ENCODE measurements around the gene HLA-DPB1.
"Not testable (repeated sequence)": the region's sequence is repeated elsewhere in the genome, so short reads cannot be mapped to it uniquely, and the experiment has no call there.

HLA-DPB1 gene

GRCh38 chr6:33072508-33073100 lies 3.2 kb upstream of the HLA-DPB1 start:
- DNase-seq: no peak

DNA sequence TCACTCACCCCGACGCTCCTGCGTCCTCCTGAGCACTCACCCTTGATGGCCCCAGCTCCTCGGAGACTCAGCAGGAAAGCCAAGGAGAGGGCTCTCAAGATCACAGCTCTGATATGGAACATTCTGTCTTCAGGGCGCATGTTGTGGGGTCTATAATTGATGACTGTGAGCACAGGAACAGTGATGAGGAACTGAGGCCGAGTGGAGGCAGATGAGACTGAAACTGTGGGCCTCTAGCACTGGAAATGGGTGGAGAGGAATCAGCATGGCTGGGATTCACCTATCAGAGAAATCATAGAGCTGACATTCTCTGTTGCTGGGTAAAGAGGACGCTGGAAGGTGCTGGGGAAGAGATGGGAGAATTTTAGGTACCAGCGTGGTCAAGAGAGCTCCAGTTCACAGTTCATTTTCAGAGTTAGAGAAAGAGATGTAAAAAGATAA lies 2.3 kb upstream of the HLA-DPB1 start, which contains the start of gene HLA-DPA1:
Gene HLA-DPA1 (minus strand): TSS at position 219 of the 441 bp plus-strand sequence.
- no peak for DNase-seq

DNA sequence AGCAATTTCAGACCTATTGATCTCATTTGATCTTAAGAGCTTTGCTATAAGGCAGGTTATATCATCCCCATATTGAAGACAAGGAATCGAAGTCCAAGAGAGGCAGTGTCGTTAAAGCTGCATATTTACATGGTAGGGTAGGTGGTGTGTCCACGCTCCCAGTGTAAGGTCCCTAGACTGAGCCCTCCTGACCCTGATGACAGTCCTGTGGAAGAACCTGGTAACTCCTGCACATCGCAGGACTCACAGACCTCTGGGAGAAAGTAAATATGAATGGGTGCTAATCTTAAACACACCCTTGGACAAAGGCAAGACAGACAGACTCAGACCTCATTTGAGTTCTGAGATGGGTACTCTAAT lies 602 bp upstream of the HLA-DPB1 start:
- DNase-seq: no peak

- DNase-seq: no peak
These were observed 680 bp downstream of the HLA-DPB1 start for GRCh38 chr6:33076406-33076934.

DNA sequence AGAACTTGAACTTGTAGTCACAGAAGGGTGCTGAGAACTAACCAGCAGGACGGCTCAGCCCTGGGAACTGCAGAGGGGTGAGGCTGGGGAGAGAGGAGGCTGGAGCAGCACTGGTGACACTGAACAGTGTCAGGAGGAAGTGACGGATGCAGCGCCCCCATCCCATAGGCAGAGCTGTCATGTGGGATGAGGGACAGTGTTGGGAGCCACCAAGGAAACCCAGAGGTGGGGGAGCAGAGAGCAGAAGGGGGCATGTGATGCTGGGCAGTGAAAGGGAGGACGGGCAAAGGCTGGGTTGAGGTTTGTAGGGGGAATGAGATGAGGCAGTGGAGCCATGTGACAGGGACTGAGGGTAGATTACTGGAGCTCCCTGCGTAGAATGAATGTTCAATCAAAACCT lies 2.1 kb downstream of the HLA-DPB1 start:
- no peak for DNase-seq

- DNase-seq: no peak
These were observed 2.7 kb downstream of the HLA-DPB1 start for GRCh38 chr6:33078442-33078841.

DNA sequence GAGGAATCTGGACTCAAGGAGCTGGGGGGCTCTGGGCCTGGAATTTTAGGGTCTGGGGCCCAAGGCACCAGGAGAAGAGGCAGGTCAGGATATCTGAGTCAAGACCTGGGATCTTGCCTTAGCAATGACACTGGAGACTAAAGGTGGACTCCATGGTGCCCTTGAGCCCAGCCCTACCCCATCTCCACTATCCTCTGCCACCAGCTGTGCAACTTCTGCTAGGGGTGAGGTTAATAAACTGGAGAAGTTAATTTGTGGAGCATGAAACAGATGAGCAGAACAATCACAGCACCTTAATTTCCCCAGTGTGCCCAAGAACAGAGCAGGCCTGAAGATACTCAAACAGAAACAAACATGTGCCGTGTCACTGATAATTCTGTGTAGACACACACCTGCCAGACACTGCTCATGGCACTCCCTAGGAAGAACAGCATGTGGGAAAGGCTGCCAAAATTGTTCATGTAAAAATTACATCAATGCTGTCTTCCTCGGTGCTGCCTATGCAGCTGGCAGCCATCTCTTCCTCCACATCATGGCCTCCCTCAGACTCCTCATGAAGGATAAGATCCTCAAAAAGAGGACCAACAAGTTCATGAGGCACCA lies 3.2 kb downstream of the HLA-DPB1 start:
- DNase-seq: no peak

DNA sequence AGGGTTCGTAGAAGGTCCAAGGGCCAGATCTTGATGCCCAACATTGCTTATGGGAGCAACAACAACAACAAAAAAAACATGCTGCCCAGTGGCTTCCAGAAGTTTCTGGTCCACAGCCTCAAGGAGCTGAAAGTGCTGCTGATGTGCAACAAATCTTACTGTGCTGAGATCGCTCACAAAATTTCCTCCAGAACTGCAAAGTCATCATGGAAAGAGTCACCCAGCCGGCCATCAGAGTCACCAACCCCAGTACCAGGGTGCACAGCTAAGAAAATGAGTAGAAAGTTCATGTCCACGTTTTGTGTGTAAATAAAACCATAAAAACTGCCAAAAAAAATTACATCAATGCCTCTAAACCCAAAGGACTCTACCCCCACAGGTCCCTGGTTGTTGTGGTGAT lies 3.8 kb downstream of the HLA-DPB1 start:
- no peak for DNase-seq

GRCh38 chr6:33080127-33081089 lies 4.6 kb downstream of the HLA-DPB1 start:
- DNase-seq: no peak

DNA sequence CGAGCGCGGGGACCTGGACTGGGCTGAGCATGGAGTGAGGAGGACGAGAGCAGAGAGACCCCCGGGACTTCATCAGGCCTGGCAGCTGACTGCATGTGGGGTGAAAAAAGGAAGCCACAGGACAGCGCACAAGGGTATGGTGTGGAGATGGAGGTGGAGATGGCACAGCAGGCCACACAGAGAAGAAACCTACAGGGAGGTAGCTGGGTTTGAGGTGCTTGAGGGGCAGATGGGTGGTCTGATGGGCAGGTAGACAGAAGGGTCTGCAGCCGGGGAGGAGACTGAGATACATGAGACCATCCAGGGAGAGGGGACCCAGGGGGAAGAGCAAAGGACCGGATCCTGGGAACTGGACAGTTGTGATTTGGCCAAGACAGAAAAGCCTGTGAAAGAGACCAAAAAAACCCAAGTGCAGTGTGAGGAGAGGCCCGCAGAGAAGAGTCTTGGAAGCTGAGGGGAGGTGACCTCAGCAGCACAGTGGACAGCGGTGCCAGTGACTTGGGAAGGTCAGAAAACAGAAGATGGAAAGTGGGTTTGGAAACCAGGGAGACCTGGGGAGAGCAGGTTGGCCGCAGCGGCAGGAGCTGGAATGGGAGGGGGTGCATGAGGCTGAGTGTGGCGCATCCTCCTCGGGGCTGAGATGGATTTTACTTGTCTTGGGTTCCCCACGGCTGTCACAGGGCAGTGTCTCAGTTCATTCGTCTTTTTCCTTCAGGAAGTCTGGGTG lies 5.5 kb downstream of the HLA-DPB1 start:
- DNase-seq: no peak

DNA sequence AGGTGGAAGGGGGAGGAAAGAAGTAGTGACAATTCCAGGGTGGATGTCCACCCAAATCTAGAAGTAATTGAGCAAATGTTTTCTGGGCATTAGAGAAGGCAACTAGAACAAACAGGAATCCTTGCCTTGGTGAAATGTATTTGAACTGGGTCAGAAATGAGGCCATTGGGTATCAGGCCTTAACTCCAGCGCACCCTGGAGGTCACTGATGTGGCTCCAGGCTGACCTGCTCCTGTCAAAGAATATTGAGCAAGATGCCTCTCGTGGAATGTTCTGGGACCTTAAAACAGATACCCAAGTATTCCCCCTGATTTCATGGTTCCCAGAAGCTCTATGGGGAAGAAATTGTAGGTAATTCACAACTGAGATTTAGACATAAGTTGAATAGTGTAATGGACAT lies 6.9 kb downstream of the HLA-DPB1 start:
- no peak for DNase-seq

DNA sequence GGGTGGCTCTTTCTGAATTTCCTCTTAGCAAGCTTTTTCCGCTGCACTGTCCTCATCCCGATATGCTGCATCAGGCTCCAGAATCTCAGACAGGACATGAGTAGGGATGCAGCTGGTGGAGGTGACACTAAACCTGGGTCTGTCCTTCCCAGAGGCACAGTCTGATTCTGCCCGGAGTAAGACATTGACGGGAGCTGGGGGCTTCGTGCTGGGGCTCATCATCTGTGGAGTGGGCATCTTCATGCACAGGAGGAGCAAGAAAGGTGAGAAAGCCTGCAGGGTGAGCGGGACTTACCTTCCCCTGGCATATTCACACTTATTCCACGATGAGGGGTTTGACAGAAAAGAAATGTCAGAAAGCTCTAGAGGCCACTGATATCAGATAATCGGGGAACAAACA lies 9.8 kb downstream of the HLA-DPB1 start:
- DNase-seq: no peak

- DNase-seq: no peak
These were observed 12.6 kb downstream of the HLA-DPB1 start for GRCh38 chr6:33088258-33088930.

- no peak for DNase-seq
These were observed 13.3 kb downstream of the HLA-DPB1 start for GRCh38 chr6:33088931-33089620.

DNA sequence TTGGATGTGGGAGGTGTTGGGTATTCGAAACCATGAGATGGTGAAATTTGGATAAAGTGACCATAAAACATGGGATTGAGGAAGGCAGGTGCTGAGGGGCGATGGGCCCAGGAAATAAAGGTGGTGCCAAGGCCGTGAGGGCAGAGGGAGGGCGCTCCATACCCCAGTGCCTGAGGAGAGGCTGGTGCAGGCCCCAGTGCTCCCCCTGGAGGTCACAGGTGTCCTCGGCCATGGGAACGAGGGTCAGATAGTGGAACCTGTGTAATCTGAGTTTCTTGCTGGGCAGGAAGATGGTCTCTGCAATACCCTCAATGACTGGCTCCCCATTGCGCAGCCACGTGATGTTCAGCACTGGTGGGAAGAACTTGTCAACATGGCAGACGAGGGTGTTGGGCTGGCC lies 16.2 kb downstream of the HLA-DPB1 start:
- no peak for DNase-seq

DNA sequence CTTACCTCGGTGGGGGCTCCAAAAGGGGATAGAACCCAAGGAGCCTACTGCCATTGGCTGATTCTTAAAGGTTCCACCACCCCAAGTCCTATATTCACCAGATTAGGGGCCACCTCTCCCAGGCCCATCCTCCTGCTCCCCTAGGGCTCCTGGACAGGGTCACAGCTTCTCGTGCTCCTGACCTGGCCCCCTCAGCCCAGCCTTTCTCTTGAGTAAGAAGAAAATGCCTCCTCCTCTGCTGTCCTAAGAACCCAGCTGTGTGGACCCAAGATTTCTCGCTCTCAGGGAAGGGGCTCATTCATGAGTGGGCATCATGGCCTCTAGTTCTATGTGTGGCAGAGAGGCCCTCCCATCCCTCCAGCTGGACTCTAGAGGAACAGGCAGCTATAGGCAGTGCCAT lies 16.6 kb downstream of the HLA-DPB1 start:
- no peak for DNase-seq

DNA sequence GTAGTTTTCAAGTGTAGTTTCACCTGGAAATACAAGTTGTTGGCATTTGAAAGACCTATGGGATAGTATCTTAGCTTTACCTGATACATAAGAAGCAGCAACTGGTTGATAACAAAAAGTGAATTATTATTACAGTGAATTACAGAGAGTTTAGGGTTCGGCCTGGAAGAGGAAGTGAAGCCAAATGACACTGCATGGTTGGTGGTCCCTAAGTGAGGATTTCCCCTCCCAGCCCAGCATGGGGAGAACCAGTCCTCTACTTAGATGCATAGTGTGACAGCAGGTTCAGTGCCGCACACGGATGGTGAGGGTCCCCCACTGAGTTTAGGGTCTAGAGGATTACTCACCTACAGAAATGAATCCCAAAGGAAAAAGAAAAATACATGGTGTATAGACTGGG lies 18.1 kb downstream of the HLA-DPB1 start:
- no peak for DNase-seq

GRCh38 chr6:33095681-33096080 lies 19.9 kb downstream of the HLA-DPB1 start:
- no peak for DNase-seq

DNA sequence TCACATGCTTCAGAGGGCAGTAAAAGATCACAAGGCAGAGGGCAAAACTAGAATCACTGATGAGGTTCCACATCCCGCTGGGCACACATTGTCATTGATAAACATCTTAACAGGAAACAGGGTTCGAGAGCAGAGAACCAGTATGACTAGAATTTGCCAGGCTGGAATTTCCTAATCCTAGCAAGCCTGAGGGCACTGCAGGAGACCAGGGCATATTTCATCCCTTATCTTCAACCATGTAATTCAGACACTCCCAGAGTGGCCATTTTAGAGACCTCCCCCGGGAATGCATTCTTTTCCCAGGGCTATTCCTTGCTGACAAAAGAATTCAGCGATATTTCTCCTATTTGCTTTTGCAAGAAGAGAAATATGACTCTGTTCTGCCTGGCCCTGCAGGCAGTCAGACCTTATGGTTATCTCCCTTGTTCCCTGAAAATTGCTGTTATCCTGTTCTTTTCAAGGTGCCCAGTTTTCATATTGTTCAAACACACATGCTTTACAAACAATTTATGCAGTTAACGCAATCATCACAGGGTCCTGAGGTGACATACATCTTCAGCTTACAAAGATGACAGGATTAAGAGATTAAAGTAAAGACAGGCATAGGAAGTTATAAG lies 25.4 kb downstream of the HLA-DPB1 start:
- not testable (repeated sequence) for DNase-seq

GRCh38 chr6:33103776-33104175 lies 28.0 kb downstream of the HLA-DPB1 start:
- no peak for DNase-seq

DNA sequence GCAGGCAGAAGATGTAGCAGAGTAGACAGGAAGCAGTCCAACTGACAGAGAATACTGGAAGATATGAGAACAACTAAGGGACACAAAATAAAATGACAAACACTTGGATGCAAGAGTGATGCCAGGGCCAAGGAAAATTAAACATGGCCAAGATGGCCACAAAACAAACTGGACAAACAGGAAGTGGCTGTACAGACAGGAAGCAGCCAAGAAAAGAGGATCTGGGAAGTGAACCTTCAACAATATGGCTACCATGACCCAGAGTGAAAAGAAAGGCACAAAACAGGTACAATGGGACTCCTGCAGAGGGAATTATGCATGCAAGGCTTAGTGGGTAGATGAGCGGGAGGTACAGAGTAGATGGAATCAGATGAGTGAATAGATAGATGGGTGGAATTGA lies 29.1 kb downstream of the HLA-DPB1 start:
- DNase-seq: no peak
